Mesenchymal stem cell (in vitro differentiated cells and primary cell): ENCODE measurements around the gene ELOVL7.

ENCODE experiments used
- DNase-seq: peaks from one replicate; pipeline ENCODE4 v3.0.0-alpha.2; 2013
- H2AFZ ChIP-seq: one replicate; pipeline ENCODE4 v1.6.1; 2013; ENCODE audit warnings: low read depth, mild to moderate bottlenecking, control low read depth, inconsistent platforms, low read length, moderate library complexity
- H2AK5ac ChIP-seq: 2 replicates; pipeline ENCODE4 v1.6.1; 2013; ENCODE audit warnings: low read length, moderate library complexity, mild to moderate bottlenecking, inconsistent platforms; ENCODE audit not compliant: severe bottlenecking
- H2BK120ac ChIP-seq: one replicate; pipeline ENCODE4 v1.6.1; 2013; ENCODE audit warnings: low read depth, mild to moderate bottlenecking, inconsistent platforms, low read length, moderate library complexity
- H2BK12ac ChIP-seq, 2 experiments: one replicate each; pipeline ENCODE4 v1.6.1; 2013; ENCODE audit warnings: inconsistent platforms in 2 of 2, low read length in 2 of 2, mild to moderate bottlenecking in 2 of 2, moderate library complexity in 2 of 2, control low read depth in 1 of 2
- H2BK15ac ChIP-seq: one replicate; pipeline ENCODE4 v1.6.1; 2013; ENCODE audit warnings: mild to moderate bottlenecking, low read depth, inconsistent platforms; ENCODE audit not compliant: poor library complexity, severe bottlenecking
- H2BK5ac ChIP-seq: 2 replicates; pipeline ENCODE4 v1.6.1; 2013; ENCODE audit warnings: low read depth, mild to moderate bottlenecking, low read length, control low read depth, inconsistent platforms; ENCODE audit not compliant: poor library complexity, severe bottlenecking
- H3K14ac ChIP-seq, 2 experiments: one replicate each; pipeline ENCODE4 v1.6.1; 2013; ENCODE audit warnings: inconsistent platforms in 2 of 2, low read length in 2 of 2, control low read depth in 1 of 2, mild to moderate bottlenecking in 1 of 2, moderate library complexity in 1 of 2
- H3K18ac ChIP-seq, 2 experiments: one replicate each; pipeline ENCODE4 v1.6.1; 2013; ENCODE audit warnings: inconsistent platforms in 2 of 2, low read length in 2 of 2, control low read depth in 1 of 2, low read depth in 1 of 2, mild to moderate bottlenecking in 1 of 2
- H3K23ac ChIP-seq, 2 experiments: one replicate each; pipeline ENCODE4 v1.6.1; 2013; ENCODE audit warnings: inconsistent platforms in 2 of 2, low read length in 2 of 2, mild to moderate bottlenecking in 2 of 2, moderate library complexity in 2 of 2, control low read depth in 1 of 2
- H3K27ac ChIP-seq: 2 replicates; pipeline ENCODE4 v1.5.1; 2013; ENCODE audit warnings: mild to moderate bottlenecking, moderate library complexity, low read length, control low read depth, inconsistent platforms; ENCODE audit not compliant: poor library complexity, severe bottlenecking
- H3K27me3 ChIP-seq, 2 experiments: 2 replicates each; pipeline versions ENCODE4 v1.6.1 to v1.7.0; 2013; ENCODE audit warnings: low read length in 2 of 2, mild to moderate bottlenecking in 2 of 2, moderate library complexity in 2 of 2, control low read depth in 1 of 2, inconsistent platforms in 1 of 2; ENCODE audit not compliant: control insufficient read depth in 1 of 2, insufficient read depth in 1 of 2
- H3K36me3 ChIP-seq, 2 experiments: 2 replicates each; pipeline versions ENCODE4 v1.6.1 to v1.7.0; 2013; ENCODE audit warnings: low read length in 2 of 2, control low read depth in 1 of 2, inconsistent platforms in 1 of 2, low read depth in 1 of 2, mild to moderate bottlenecking in 1 of 2; ENCODE audit not compliant: insufficient read depth in 2 of 2, control insufficient read depth in 1 of 2
- H3K4ac ChIP-seq, 2 experiments: one replicate each; pipeline ENCODE4 v1.6.1; 2013; ENCODE audit warnings: inconsistent platforms in 2 of 2, low read length in 2 of 2, mild to moderate bottlenecking in 2 of 2, moderate library complexity in 2 of 2, control low read depth in 1 of 2, low read depth in 1 of 2
- H3K4me1 ChIP-seq: 2 replicates; pipeline ENCODE4 v1.6.1; 2013; ENCODE audit warnings: low read depth, low read length, control low read depth; ENCODE audit not compliant: control insufficient read depth, insufficient read depth
- H3K4me2 ChIP-seq: 2 replicates; pipeline ENCODE4 v1.6.1; 2013; ENCODE audit warnings: low read length, mild to moderate bottlenecking, inconsistent platforms; ENCODE audit not compliant: poor library complexity, severe bottlenecking
- H3K4me3 ChIP-seq, 2 experiments: 2 replicates each; pipeline versions ENCODE4 v1.5.1 to v1.7.0; 2013; ENCODE audit warnings: low read length in 2 of 2, mild to moderate bottlenecking in 2 of 2, control low read depth in 1 of 2, low read depth in 1 of 2; ENCODE audit not compliant: insufficient read depth in 1 of 2
- H3K79me1 ChIP-seq: replicated peaks from 2 replicates; pipeline ENCODE4 v1.6.1; 2013; ENCODE audit warnings: mild to moderate bottlenecking, control low read depth, low read length, inconsistent platforms; ENCODE audit not compliant: poor library complexity, severe bottlenecking
- H3K9ac ChIP-seq: 2 replicates; pipeline ENCODE4 v1.7.0; 2013; ENCODE audit warnings: mild to moderate bottlenecking, low read length, moderate library complexity
- H3K9me3 ChIP-seq: 2 replicates; pipeline ENCODE4 v1.7.0; 2013; ENCODE audit warnings: mild to moderate bottlenecking, low read length; ENCODE audit not compliant: control insufficient read depth
- H4K8ac ChIP-seq: one replicate; pipeline ENCODE4 v1.6.1; 2013; ENCODE audit warnings: inconsistent platforms, mild to moderate bottlenecking, low read length, moderate library complexity
- H4K91ac ChIP-seq: one replicate; pipeline ENCODE4 v1.6.1; 2013; ENCODE audit warnings: mild to moderate bottlenecking, low read length, inconsistent platforms
- WGBS: methylation state at CpG from one replicate; pipeline ENCODE4 v1.1.7; 2013; ENCODE audit warnings: mixed read lengths; 5-methylcytosine and 5-hydroxymethylcytosine counted together

The ELOVL7 gene

GRCh38 chr5:60744682-60745081 is 99.4 kb downstream of the ELOVL7 start:
- H3K4ac ChIP-seq, result no peak overlapping the region
- H2BK12ac ChIP-seq, result no peak overlapping the region
- no peaks in the 10 kb centered on the region for H3K36me3 ChIP-seq
- H3K4me2 ChIP-seq, result no peak overlapping the region
- no peaks in the 10 kb centered on the region for H3K9me3 ChIP-seq
- no peak overlapping the region for H2AK5ac ChIP-seq
- no peaks in the 10 kb centered on the region for H3K79me1 ChIP-seq
- no peak overlapping the region for H3K23ac ChIP-seq
- H3K18ac ChIP-seq, result no peak overlapping the region
- H2AFZ ChIP-seq, result no peak overlapping the region
- no peaks in the 10 kb centered on the region for H3K27me3 ChIP-seq
- WGBS, result 97% methylated on average over 6 of the region's 6 CpGs
- no peak overlapping the region for H3K27ac ChIP-seq
- H4K91ac ChIP-seq, result no peak overlapping the region
- H2BK5ac ChIP-seq, result no peak overlapping the region
- no peak overlapping the region for H3K4me3 ChIP-seq
- H3K9ac ChIP-seq, result no peak overlapping the region
- no peak overlapping the region for H4K8ac ChIP-seq
- H3K4me1 ChIP-seq, result peaks cover 1% of the 10 kb centered on the region
- H2BK15ac ChIP-seq, result no peak overlapping the region
- no peak for DNase-seq
- H3K14ac ChIP-seq, result no peak overlapping the region
- H2BK120ac ChIP-seq, result no peak overlapping the region

GRCh38 chr5:60743511-60744314 is 100.4 kb downstream of the ELOVL7 start:
- Histone ChIP-seq H3K27ac (no peak overlapping the region), H2BK15ac (no peak overlapping the region), H3K9me3 (peaks cover 5% of the 10 kb centered on the region), H3K14ac (no peak overlapping the region), H3K4me3 (no peak overlapping the region), H3K79me1 (no peaks in the 10 kb centered on the region), H2AK5ac (no peak overlapping the region), H3K18ac (no peak overlapping the region), H3K4me1 (peaks cover 1% of the 10 kb centered on the region), H4K91ac (no peak overlapping the region), H2BK5ac (no peak overlapping the region), H3K9ac (no peak overlapping the region), H2AFZ (no peak overlapping the region), H3K36me3 (no peaks in the 10 kb centered on the region), H2BK120ac (no peak overlapping the region), H3K27me3 (no peaks in the 10 kb centered on the region), H2BK12ac (no peak overlapping the region), H3K4ac (no peak overlapping the region), H3K4me2 (no peak overlapping the region), H3K23ac (no peak overlapping the region), H4K8ac (no peak overlapping the region)
- DNase-seq, result no peak
- 86% methylated on average over 40 of the region's 40 CpGs for WGBS

DNA sequence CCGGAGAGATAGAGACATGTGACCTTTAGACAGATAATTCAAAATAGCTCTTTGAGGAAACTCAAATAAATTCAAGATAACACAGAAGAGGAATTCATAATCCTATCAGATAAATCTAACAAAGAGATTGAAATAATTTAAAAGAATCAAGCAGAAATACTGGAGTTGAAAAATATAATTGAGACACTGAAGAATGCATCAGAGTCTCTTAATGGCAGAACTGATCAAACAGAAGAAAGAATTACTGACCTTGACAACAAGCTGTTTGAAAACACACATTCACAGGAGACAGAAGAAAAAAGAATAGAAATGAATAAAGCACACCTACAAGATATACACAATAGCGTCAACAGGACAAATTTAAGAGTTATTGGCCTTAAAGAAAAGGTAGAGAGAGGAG is 103.7 kb downstream of the ELOVL7 start:
- Histone ChIP-seq H2BK120ac (no peak overlapping the region), H3K9ac (no peak overlapping the region), H3K4me2 (no peak overlapping the region), H3K27me3 (no peaks in the 10 kb centered on the region), H3K36me3 (no peaks in the 10 kb centered on the region), H3K23ac (no peak overlapping the region), H4K91ac (no peak overlapping the region), H3K4ac (no peak overlapping the region), H3K18ac (no peak overlapping the region), H2BK15ac (no peak overlapping the region), H3K9me3 (peaks cover 5% of the 10 kb centered on the region), H2BK5ac (no peak overlapping the region), H3K4me1 (no peaks in the 10 kb centered on the region), H2AK5ac (no peak overlapping the region), H2AFZ (no peak overlapping the region), H3K27ac (no peak overlapping the region), H4K8ac (no peak overlapping the region), H3K14ac (no peak overlapping the region), H3K4me3 (no peak overlapping the region), H3K79me1 (no peaks in the 10 kb centered on the region), H2BK12ac (no peak overlapping the region)
- no peak for DNase-seq
- no CpG with 5 or more reads among the region's 2 CpGs for WGBS

GRCh38 chr5:60738933-60739332 is 105.1 kb downstream of the ELOVL7 start:
- Histone ChIP-seq H4K91ac (no peak overlapping the region), H3K27ac (no peak overlapping the region), H2BK120ac (no peak overlapping the region), H2BK5ac (no peak overlapping the region), H3K4me1 (no peaks in the 10 kb centered on the region), H3K4me3 (no peak overlapping the region), H3K14ac (no peak overlapping the region), H3K27me3 (no peaks in the 10 kb centered on the region), H3K79me1 (no peaks in the 10 kb centered on the region), H3K9me3 (peaks cover 5% of the 10 kb centered on the region), H3K18ac (no peak overlapping the region), H2BK15ac (no peak overlapping the region), H4K8ac (no peak overlapping the region), H3K36me3 (no peaks in the 10 kb centered on the region), H2BK12ac (no peak overlapping the region), H3K4ac (no peak overlapping the region), H3K4me2 (no peak overlapping the region), H3K23ac (no peak overlapping the region), H3K9ac (no peak overlapping the region), H2AFZ (no peak overlapping the region), H2AK5ac (no peak overlapping the region)
- 57% methylated on average over 3 of the region's 3 CpGs for WGBS
- DNase-seq, result no peak
